GM12801 (cell line): ENCODE data around the gene C10orf120.

ENCODE experiments used
- CTCF ChIP-seq: IDR thresholded peaks from one replicate; pipeline ENCODE4 v1.5.1; 2011; ENCODE audit warnings: control low read depth; ENCODE audit not compliant: insufficient read length; ENCODE audit errors: extremely low read depth

C10orf120 gene

GRCh38 chr10:122715576-122715975 is 15.9 kb upstream of the C10orf120 start:
- TF ChIP-seq CTCF, result no peak

GRCh38 chr10:122713091-122713885 is 13.6 kb upstream of the C10orf120 start:
- no peak for TF ChIP-seq CTCF

GRCh38 chr10:122710576-122710975 is 10.9 kb upstream of the C10orf120 start:
- no peak for TF ChIP-seq CTCF

- TF ChIP-seq CTCF, result no peak
Measured at GRCh38 chr10:122709971-122710370, 10.3 kb upstream of the C10orf120 start.

GRCh38 chr10:122707535-122707934 is 7.9 kb upstream of the C10orf120 start:
- TF ChIP-seq CTCF, result no peak

- no peak for TF ChIP-seq CTCF
Measured at GRCh38 chr10:122706947-122707346, 7.3 kb upstream of the C10orf120 start.

GRCh38 chr10:122706467-122706866 is 6.8 kb upstream of the C10orf120 start:
- TF ChIP-seq CTCF, result no peak
